ENCODE data around the gene RPS15. TPM values are rescaled to one million over a fixed set of nuclear protein-coding genes. Genes with fewer than 3 reads are reported as not detected.

The RPS15 gene
- total RNA-seq, 2 donors from 2014 or later = 1,055 to 1,445 TPM

GRCh38 chr19:1423436-1424191, 14.6 kb upstream of the RPS15 start:
- no peak overlapping the region for H3K27ac ChIP-seq
- intact Hi-C loops (cut with DNase I) = no loop called here
- H3K27me3 ChIP-seq = no peaks in the 10 kb centered on the region
- no peak overlapping the region for H3K4me3 ChIP-seq
- DNase-seq = no peak
- H3K4me1 ChIP-seq = no peaks in the 10 kb centered on the region
- TF ChIP-seq CTCF (IDR thresholded peaks at IDR 0.05) = no peak
- peaks cover 23% of the 10 kb centered on the region for H3K36me3 ChIP-seq
- H3K9ac ChIP-seq (ENCODE audit: low read depth in 2 of 2, low read length in 2 of 2) = no peak overlapping the region
- H3K9me3 ChIP-seq = no peaks in the 10 kb centered on the region

- Histone ChIP-seq H3K27me3 (no peaks in the 10 kb centered on the region), H3K4me1 (no peaks in the 10 kb centered on the region), H3K9ac (ENCODE audit: low read depth in 2 of 2, low read length in 2 of 2) (no peak overlapping the region), H3K4me3 (no peak overlapping the region), H3K27ac (no peak overlapping the region), H3K9me3 (no peaks in the 10 kb centered on the region), H3K36me3 (peaks cover 23% of the 10 kb centered on the region)
- no peak for DNase-seq
- no peak for TF ChIP-seq CTCF (IDR thresholded peaks at IDR 0.05)
- intact Hi-C loops (cut with DNase I) = no loop called here
Observed at GRCh38 chr19:1424192-1424955, 13.8 kb upstream of the RPS15 start.

GRCh38 chr19:1425102-1425837, 12.9 kb upstream of the RPS15 start:
- Histone ChIP-seq H3K27ac (no peak overlapping the region), H3K4me1 (no peaks in the 10 kb centered on the region), H3K9me3 (no peaks in the 10 kb centered on the region), H3K27me3 (no peaks in the 10 kb centered on the region), H3K9ac (ENCODE audit: low read depth in 2 of 2, low read length in 2 of 2) (no peak overlapping the region), H3K4me3 (no peak overlapping the region), H3K36me3 (peaks cover 22% of the 10 kb centered on the region)
- intact Hi-C loops (cut with DNase I) = no loop called here
- DNase-seq = no peak
- no peak for TF ChIP-seq CTCF (IDR thresholded peaks at IDR 0.05)

- Histone ChIP-seq H3K4me3 (no peak overlapping the region), H3K36me3 (peaks cover 15% of the 10 kb centered on the region), H3K9me3 (no peaks in the 10 kb centered on the region), H3K9ac (ENCODE audit: low read depth in 2 of 2, low read length in 2 of 2) (no peak overlapping the region), H3K27me3 (no peaks in the 10 kb centered on the region), H3K4me1 (no peaks in the 10 kb centered on the region), H3K27ac (no peak overlapping the region)
- intact Hi-C loops (cut with DNase I) = no loop called here
- DNase-seq = no peak
- TF ChIP-seq CTCF (IDR thresholded peaks at IDR 0.05) = no peak
Observed at GRCh38 chr19:1425902-1426301, 12.3 kb upstream of the RPS15 start.

- no peak for DNase-seq
- Histone ChIP-seq H3K27me3 (no peaks in the 10 kb centered on the region), H3K9me3 (no peaks in the 10 kb centered on the region)
Observed at GRCh38 chr19:1426736-1427135, 11.5 kb upstream of the RPS15 start.

More at GRCh38 chr19:1426736-1427135, 11.5 kb upstream of the RPS15 start:
- Histone ChIP-seq H3K4me1 (no peaks in the 10 kb centered on the region), H3K27ac (no peak overlapping the region), H3K36me3 (peaks cover 17% of the 10 kb centered on the region), H3K4me3 (no peak overlapping the region), H3K9ac (ENCODE audit: low read depth in 2 of 2, low read length in 2 of 2) (no peak overlapping the region)
- intact Hi-C loops (cut with DNase I) = no loop called here
- TF ChIP-seq CTCF (IDR thresholded peaks at IDR 0.05) = no peak
